Measurements from ENCODE around the gene ABHD16B.

ABHD16B gene

DNA sequence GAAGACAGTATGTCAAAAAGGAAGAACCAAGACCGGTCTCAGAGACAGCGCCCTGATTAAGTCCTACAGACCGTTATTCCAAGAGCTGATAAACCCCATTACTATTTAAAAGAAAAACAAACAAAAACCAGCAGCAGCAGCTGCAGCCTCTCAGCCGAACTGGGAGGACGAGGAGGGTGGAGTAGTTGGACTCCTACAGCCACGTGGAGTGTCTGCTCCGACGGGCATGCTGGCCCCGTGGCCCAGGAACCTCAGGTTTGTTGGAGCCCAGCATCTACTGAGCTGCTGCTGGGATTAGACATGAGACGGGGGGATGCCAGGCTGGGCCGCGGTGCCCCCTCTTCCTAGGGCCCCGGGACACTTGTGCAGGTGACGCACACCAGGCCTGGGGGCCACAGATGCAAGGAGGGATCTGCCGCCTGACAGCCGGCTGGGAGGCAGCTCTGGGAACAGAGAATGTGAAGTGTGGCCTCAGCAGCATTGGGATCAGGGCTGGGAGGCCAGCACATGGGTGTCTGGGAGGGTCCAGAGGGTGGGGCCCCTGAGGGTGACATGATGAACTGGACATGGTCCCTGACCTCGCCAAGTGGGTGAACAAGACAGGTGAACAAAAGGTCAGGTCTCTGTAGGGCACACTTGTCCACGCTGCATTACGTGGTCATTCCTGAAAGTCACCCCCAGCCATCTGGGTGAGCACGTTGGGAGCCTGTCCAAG is 27.4 kb upstream of the ABHD16B start:
- DNase-seq (ENCODE audit: insufficient read length, low spot score) (no peak), FAIRE-seq (no peak)
- no peak for TF ChIP-seq SPI1 (IDR thresholded peaks at IDR 0.05; ENCODE audit: low read depth, low read length)
- no peak for TF ChIP-seq TAF1 (IDR thresholded peaks at IDR 0.05; ENCODE audit: low read depth, low read length)
- TF ChIP-seq POLR2A (IDR thresholded peaks at IDR 0.05; ENCODE audit: low read depth, low read length), result no peak

DNA sequence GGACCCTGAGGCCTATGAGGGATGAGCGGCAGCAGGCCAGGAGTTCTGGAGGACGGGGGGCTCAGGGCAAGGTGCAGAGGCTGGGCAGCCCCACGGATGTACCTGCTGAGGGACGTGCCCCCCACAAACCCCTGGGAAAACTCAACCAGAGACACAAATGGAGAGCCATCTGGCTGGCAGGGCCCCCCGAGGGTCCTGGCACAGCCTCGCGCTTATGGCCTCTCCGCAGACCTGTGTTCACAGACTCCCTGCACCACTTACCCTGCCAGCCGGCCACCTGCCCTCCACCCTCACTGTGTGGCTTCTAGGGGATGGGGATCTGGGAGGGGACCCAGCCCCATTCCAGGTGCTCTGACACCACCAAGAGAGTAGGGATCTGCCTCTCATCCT is 26.8 kb upstream of the ABHD16B start:
- FAIRE-seq, result no peak
- no peak for DNase-seq (ENCODE audit: insufficient read length, low spot score)
- TF ChIP-seq POLR2AphosphoS5 (IDR thresholded peaks at IDR 0.05; ENCODE audit: low read depth, low read length), result no peak
- TF ChIP-seq PAX5 (IDR thresholded peaks at IDR 0.05; ENCODE audit: insufficient read depth, low read length, severe bottlenecking), result no peak

DNA sequence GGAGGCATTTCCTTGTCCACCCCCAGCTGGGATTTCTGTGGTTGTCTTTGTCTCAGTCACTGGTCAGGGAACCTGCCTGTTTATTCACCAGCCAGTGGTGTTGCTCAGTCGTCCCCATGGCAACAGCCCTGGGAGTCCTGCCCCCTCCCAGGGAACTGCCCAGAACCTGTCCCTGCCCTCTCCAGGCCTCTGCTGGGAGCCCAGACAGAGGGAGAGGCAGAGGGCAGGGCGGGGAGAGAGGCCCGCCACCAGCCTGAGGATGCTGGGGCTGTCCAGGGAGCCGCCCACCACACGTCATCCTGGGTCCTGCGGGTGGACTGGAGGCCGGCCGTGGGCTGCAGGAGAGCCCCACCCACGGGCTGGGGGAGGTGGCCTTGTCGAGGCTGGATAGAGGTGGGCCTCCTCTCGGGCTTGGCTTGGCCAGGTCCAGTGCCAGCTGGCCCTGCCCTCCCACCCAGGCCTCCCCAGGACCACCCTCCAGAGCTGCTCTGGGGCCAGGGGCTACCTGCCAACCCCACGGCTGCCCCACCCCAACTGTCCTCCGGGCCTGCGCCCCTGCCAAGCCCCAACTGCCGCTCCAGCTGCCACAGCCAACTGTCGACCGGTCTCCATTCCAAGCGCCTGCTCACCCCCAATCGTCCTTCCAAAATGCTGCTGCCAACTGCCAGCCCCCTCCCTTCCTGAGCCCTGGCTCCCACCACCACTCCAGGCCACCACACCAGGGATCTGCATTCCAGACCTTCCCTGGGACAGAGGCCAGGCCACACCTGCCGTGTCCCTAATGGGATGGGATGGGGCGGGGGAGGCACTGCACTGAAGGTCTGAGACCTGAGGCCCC is 26.1 kb upstream of the ABHD16B start:
- TF ChIP-seq POLR2AphosphoS5 (IDR thresholded peaks at IDR 0.05; ENCODE audit: low read depth, low read length) (no peak), TAF1 (IDR thresholded peaks at IDR 0.05; ENCODE audit: low read depth, low read length) (no peak)

DNA sequence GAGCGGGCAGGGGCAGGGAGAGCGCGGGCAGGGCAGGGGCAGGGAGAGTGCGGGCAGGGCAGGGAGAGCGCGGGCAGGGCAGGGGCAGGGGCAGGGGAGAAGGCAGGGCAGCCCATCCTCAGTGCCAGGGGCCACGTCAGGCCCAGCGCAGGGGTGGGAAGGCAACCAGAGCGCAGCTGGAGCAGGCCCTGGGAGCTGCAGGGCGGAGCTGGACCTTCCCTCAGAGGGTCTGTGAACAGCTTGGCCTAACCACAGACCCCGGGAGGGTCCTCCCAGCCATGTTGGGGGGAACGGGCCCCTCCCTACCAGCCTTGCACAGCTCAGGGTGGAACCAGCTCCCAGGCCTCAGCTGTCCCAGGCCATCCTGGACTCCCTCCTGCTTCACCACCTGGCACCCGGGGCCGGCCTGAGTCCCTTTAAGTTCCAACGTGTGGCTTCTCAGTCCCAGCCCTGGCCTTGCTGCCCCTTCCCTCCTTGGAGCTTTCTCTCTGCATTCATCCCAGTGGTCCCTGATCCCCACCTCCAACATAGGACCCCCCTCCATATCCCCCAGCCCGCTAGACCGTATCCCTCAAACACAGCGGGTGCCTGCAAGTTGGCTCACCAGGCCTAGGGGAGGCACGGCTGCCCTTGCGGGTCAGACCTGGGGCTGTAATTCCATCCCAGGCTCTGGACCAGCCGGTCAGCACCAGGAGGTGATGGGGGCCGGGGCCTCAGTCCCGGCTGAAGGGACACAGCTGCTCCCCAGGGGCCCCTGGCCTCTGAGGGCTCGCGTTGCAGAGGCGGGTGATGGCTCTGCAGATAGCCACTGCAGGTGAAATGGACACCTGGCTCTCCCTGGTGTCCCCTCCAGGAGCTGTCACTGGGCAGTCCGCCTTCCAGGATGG is 24.6 kb upstream of the ABHD16B start:
- FAIRE-seq (no peak), DNase-seq (ENCODE audit: insufficient read length, low spot score) (no peak)
- TF ChIP-seq PAX5 (IDR thresholded peaks at IDR 0.05; ENCODE audit: insufficient read depth, low read length, severe bottlenecking), result no peak
- no peak for TF ChIP-seq SPI1 (IDR thresholded peaks at IDR 0.05; ENCODE audit: low read depth, low read length)
- TF ChIP-seq POU2F2 (IDR thresholded peaks at IDR 0.05; ENCODE audit: low read depth, low read length), result no peak
- no peak for TF ChIP-seq TAF1 (IDR thresholded peaks at IDR 0.05; ENCODE audit: low read depth, low read length)
- no peak for TF ChIP-seq POLR2AphosphoS5 (IDR thresholded peaks at IDR 0.05; ENCODE audit: low read depth, low read length)
- no peak for TF ChIP-seq POLR2A (IDR thresholded peaks at IDR 0.05; ENCODE audit: low read depth, low read length)

More for the DNA sequence above, 26.1 kb upstream of the ABHD16B start:
- no peak for FAIRE-seq
- peak; percentile 74 for DNase-seq (ENCODE audit: insufficient read length, low spot score)

DNA sequence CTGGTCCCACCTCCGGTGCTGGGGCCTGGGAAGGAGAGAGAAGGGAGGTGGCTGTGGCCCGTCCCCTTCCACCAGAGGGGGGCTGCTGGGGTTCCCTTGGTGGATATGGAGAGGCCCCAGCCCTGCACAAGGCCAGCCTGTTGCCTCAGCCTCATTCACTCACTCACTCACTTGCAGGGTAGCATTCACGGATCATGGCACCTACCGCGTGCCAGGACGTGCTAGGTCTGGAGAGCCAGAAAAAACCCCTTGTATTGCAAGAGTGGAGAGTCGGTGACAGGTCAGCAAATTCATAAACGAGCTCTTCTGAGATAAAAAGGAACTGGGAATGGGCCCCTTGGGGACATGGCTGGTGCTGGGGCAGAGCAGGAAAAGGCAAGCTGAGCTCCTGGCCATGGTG is 23.8 kb upstream of the ABHD16B start:
- no peak for TF ChIP-seq TAF1 (IDR thresholded peaks at IDR 0.05; ENCODE audit: low read depth, low read length)
- TF ChIP-seq SPI1 (IDR thresholded peaks at IDR 0.05; ENCODE audit: low read depth, low read length), result peak; percentile 16; the same call in 1 of the 2 replicates
- FAIRE-seq, result no peak
- DNase-seq (ENCODE audit: insufficient read length, low spot score), result no peak

DNA sequence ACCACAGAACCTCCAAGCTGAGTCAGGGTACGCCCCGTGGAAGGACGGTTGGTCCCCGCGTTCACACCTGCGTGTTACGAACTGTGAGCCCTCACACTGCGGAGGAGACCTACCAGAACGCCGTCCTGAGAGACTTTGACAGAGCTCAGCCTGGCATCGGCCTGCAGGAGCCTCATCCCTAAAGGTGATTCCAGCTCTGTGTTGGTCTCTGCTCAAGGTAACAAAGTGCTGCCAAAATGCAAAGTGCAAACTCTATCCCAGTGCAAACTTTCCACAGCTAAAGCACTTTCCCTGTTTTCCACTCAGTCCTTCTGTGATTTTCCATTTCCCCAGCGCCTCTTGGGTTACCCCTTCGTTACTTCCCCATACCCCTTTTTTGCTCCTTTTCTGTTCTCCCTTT is 21.7 kb upstream of the ABHD16B start:
- TF ChIP-seq POLR2A (IDR thresholded peaks at IDR 0.05; ENCODE audit: low read depth, low read length) (no peak), POU2F2 (IDR thresholded peaks at IDR 0.05; ENCODE audit: low read depth, low read length) (no peak), TAF1 (IDR thresholded peaks at IDR 0.05; ENCODE audit: low read depth, low read length) (no peak), SPI1 (IDR thresholded peaks at IDR 0.05; ENCODE audit: low read depth, low read length) (no peak), POLR2AphosphoS5 (IDR thresholded peaks at IDR 0.05; ENCODE audit: low read depth, low read length) (no peak), PAX5 (IDR thresholded peaks at IDR 0.05; ENCODE audit: insufficient read depth, low read length, severe bottlenecking) (no peak)
- no peak for FAIRE-seq
- DNase-seq (ENCODE audit: insufficient read length, low spot score), result no peak

DNA sequence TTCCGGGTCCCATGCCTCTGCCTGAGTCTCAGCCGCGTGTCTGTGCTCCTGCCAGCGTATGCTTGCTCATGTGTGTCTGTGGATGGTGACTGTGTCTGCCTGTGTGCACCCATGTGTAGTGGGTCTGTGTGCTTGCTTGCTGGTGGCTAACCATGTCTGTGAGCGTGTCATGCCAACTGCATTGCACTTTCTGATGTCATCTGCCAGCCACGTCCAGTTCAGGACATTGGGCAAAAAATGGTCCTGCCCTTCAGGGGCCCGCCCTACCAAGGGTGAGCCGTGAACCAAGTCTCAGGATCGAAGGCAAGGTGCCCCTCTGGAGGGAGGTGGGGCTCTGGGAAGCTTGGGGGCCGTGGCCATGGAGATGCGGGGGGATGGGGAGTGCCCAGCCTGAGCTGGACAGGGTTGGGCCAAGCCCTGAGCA is 20.9 kb upstream of the ABHD16B start:
- FAIRE-seq (no peak), DNase-seq (ENCODE audit: insufficient read length, low spot score) (no peak)
- TF ChIP-seq POLR2AphosphoS5 (IDR thresholded peaks at IDR 0.05; ENCODE audit: low read depth, low read length) (no peak), TAF1 (IDR thresholded peaks at IDR 0.05; ENCODE audit: low read depth, low read length) (no peak), SPI1 (IDR thresholded peaks at IDR 0.05; ENCODE audit: low read depth, low read length) (no peak)

DNA sequence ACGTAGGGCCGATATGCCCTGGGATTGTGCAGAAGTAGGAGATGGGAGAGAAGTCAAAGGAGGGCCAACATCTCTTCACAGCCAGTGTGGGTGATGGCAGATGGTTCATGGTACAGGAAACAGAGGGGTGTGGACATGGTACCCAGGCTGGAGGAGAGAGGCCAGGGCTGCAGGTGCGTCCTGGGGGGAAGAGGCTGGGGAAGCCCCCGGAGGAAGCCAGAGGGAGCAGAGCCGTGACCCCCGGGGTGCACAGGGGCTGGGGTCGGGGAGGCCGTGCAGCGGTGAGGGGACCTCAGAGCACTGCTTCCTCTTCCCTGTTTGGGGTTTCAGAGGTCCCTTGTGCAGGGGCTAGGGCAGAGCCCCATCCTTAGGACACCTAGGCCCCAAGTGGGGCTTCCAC is 19.0 kb upstream of the ABHD16B start:
- no peak for FAIRE-seq
- TF ChIP-seq TAF1 (IDR thresholded peaks at IDR 0.05; ENCODE audit: low read depth, low read length) (no peak), POLR2A (IDR thresholded peaks at IDR 0.05; ENCODE audit: low read depth, low read length) (no peak), POLR2AphosphoS5 (IDR thresholded peaks at IDR 0.05; ENCODE audit: low read depth, low read length) (no peak), POU2F2 (IDR thresholded peaks at IDR 0.05; ENCODE audit: low read depth, low read length) (no peak), SPI1 (IDR thresholded peaks at IDR 0.05; ENCODE audit: low read depth, low read length) (no peak), PAX5 (IDR thresholded peaks at IDR 0.05; ENCODE audit: insufficient read depth, low read length, severe bottlenecking) (no peak)

DNA sequence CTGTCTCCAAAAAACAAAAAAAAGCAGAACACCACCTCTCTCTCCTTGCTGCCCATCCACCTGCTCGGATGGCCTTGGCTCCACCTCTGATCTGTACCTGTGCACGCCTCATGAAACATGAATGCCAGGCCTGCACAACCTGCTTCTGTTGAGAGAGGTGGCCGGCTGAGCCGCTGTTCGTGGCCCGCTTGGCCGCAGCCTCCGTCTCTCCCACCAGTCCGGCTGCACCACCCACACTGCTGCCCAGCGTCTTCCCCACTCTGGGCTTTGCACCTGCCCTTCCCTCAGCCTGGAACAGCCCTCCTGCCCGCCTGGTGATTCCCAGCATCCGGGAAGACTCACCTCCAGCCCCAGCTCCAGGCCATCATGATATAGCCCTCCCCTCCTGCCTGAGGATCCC is 18.1 kb upstream of the ABHD16B start:
- DNase-seq (ENCODE audit: insufficient read length, low spot score) (no peak), FAIRE-seq (no peak)
- TF ChIP-seq POU2F2 (IDR thresholded peaks at IDR 0.05; ENCODE audit: low read depth, low read length) (no peak), POLR2AphosphoS5 (IDR thresholded peaks at IDR 0.05; ENCODE audit: low read depth, low read length) (no peak), POLR2A (IDR thresholded peaks at IDR 0.05; ENCODE audit: low read depth, low read length) (no peak), PAX5 (IDR thresholded peaks at IDR 0.05; ENCODE audit: insufficient read depth, low read length, severe bottlenecking) (no peak), SPI1 (IDR thresholded peaks at IDR 0.05; ENCODE audit: low read depth, low read length) (no peak), TAF1 (IDR thresholded peaks at IDR 0.05; ENCODE audit: low read depth, low read length) (no peak)

More for the DNA sequence above, 19.0 kb upstream of the ABHD16B start:
- DNase-seq (ENCODE audit: insufficient read length, low spot score), result no peak

DNA sequence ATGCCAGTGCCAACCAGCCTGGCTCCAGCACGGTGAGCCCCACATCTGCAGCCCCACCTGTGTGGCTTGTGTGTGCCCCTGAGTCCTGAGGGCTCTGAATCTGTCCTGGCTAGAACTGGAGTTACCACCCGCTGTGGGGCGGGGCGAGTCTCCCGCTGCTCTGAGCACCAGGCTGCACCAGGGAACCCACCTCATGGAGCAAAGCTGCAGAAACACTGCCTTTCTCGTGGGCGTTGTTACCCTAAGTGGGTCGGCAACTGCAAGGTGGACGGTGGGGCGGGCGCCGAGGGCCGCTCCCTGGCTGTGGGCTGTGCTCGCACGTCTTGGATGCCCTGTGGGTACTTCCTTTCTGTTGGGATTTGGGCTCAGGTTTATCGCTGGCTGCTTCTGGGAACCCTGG is 17.5 kb upstream of the ABHD16B start:
- TF ChIP-seq TAF1 (IDR thresholded peaks at IDR 0.05; ENCODE audit: low read depth, low read length) (no peak), POLR2AphosphoS5 (IDR thresholded peaks at IDR 0.05; ENCODE audit: low read depth, low read length) (no peak), POLR2A (IDR thresholded peaks at IDR 0.05; ENCODE audit: low read depth, low read length) (no peak), SPI1 (IDR thresholded peaks at IDR 0.05; ENCODE audit: low read depth, low read length) (no peak), PAX5 (IDR thresholded peaks at IDR 0.05; ENCODE audit: insufficient read depth, low read length, severe bottlenecking) (no peak), POU2F2 (IDR thresholded peaks at IDR 0.05; ENCODE audit: low read depth, low read length) (no peak)
- no peak for FAIRE-seq
- DNase-seq (ENCODE audit: insufficient read length, low spot score), result no peak
